Gastroesophageal sphincter (tissue), 3 donors: Measurements from ENCODE around the gene DNMT1.

Source experiments
- CTCF ChIP-seq, 4 experiments: fragments of 200-600 bp in 2 of 4; fragments of 450-650 bp in 2 of 4; sonication (generic) in 1 of 4; IDR thresholded peaks; one replicate each; pipeline ENCODE4 v1.5.1; 2017 to 2019; ENCODE audit warnings: antibody characterized with exemption in 4 of 4, mild to moderate bottlenecking in 2 of 4, moderate library complexity in 2 of 4
- EP300 ChIP-seq: sonication (generic); formaldehyde crosslinking; IDR thresholded peaks from one replicate; pipeline ENCODE4 v1.6.1; 2017; ENCODE audit warnings: antibody characterized with exemption, mild to moderate bottlenecking
- POLR2A ChIP-seq, 2 donors: fragments of 450-650 bp; IDR thresholded peaks; one replicate each; pipeline ENCODE4 v1.6.1; 2017; ENCODE audit warnings: antibody characterized with exemption in 2 of 2, mild to moderate bottlenecking in 2 of 2, moderate library complexity in 1 of 2
- POLR2AphosphoS5 ChIP-seq: sonication (generic); formaldehyde crosslinking; IDR thresholded peaks from one replicate; pipeline ENCODE4 v1.6.1; 2017; ENCODE audit warnings: antibody characterized with exemption

DNA sequence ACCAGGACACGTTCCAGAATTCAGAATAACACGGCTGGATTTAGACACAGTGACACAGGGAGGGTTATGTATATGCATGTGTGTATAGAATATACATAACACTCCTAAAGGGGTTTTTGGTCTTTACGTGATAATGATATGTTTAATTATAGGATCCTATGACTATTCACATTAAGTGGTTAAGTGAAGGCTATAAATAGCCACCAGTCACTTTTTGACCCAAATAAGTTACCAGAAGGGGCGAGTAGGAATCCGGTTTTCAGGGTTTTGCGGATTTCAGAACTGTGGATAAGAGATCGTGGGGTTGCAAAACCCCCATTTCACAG lies 99.2 kb downstream of the DNMT1 start:
- TF ChIP-seq POLR2A (IDR thresholded peaks at IDR 0.05): no peak
- no peak for TF ChIP-seq CTCF (IDR thresholded peaks at IDR 0.05)
- TF ChIP-seq POLR2AphosphoS5: no peak
- no peak for TF ChIP-seq EP300
